GM12874 (cell line): ENCODE results near the gene GREM2.

Experiments
- TF ChIP-seq, protein P1 (sequence below): IDR thresholded peaks from 2 replicates; pipeline ENCODE4 v1.5.1; 2011; ENCODE audit warnings: low read depth, mild to moderate bottlenecking, control low read depth, low read length, moderate library complexity; ENCODE audit not compliant: insufficient read depth

Gene GREM2

DNA sequence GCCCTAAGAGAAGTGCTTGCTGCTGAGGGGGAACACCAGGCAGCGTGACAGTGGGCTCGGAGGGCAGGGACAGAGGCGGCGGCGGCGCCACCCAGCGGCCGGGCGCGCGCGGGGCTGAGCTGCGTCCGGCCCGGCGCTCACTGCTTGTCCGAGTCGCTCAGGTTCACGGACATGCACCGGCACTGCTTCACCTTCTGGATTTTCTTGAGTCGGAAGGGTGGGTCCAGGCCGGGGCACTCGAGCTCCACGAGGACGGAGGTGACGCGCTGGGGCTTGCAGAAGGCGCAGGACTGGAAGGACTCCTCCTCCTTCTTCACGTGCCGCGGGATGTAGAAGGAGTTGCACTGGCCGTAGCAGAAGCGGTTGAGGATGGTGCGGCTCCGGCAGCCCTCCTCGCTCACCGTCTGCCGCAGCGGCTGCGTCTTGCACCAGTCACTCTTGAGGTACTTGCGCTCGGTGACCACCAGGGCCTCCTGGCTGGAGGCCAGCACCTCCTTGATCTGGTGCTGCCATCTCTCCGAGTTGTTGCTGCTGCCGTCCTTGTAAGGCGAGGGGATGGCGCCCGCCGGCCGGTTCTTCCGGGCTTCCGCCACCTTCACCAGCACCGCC is 119.0 kb downstream of the GREM2 start:
- TF ChIP-seq, protein P1, sequence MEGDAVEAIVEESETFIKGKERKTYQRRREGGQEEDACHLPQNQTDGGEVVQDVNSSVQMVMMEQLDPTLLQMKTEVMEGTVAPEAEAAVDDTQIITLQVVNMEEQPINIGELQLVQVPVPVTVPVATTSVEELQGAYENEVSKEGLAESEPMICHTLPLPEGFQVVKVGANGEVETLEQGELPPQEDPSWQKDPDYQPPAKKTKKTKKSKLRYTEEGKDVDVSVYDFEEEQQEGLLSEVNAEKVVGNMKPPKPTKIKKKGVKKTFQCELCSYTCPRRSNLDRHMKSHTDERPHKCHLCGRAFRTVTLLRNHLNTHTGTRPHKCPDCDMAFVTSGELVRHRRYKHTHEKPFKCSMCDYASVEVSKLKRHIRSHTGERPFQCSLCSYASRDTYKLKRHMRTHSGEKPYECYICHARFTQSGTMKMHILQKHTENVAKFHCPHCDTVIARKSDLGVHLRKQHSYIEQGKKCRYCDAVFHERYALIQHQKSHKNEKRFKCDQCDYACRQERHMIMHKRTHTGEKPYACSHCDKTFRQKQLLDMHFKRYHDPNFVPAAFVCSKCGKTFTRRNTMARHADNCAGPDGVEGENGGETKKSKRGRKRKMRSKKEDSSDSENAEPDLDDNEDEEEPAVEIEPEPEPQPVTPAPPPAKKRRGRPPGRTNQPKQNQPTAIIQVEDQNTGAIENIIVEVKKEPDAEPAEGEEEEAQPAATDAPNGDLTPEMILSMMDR = no peak

DNA sequence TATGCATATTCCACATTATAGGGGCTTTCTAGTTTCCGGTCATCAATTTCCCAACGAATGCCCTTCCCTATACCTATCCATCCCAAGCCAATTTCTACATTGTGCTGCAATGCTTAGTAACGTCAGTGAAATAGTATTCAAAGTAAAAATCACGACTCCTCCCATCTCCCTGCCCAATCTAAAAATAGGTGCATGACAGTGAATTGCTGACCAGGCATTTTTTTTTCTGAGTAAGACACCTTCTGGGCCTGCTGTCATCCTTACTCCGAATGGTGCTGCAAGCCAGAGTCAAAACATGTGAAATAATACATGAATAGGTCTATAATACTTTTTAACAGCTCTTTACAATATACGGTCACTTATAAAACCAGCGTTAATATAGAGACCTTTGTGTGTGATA is 120.2 kb downstream of the GREM2 start:
- TF ChIP-seq, protein P1 = no peak

DNA sequence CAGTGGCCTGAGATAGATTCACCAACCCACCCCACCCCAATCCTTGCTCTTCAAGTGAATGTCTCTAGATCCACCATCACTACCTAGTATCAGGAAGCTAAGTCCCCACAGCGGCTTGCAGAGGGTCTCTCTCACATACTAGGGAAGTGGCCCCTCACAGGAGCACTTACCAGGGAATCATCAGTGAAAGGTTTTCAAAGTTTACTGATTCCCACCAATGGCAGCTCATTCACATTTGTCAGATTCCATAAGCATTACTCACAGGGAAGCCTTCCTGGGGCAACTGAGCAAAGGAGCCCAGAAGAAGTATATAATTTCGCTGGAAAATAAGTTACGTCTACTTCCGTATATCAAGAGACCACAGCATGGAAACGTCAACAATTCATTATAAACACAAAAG is 120.8 kb downstream of the GREM2 start:
- TF ChIP-seq, protein P1 = no peak

DNA sequence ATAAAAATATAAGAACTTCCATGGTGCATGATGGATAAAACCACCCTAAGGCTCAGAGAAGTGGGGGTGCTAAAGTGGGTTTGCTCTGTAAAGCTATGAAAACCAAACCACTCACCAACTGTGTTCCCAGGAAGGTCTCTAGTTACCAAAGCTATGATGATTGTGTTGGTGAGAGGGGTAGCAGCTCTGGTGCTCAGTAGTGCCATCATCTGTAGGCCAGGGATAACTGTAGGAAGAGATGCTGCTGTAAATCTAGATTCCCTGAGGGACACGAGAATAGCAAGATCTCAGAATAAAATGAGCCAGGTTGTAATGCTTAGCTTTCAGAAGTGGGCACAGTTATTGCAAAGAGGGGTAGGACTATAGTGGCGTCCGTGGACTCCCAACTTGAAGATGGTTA is 124.5 kb downstream of the GREM2 start:
- TF ChIP-seq, protein P1 = no peak

DNA sequence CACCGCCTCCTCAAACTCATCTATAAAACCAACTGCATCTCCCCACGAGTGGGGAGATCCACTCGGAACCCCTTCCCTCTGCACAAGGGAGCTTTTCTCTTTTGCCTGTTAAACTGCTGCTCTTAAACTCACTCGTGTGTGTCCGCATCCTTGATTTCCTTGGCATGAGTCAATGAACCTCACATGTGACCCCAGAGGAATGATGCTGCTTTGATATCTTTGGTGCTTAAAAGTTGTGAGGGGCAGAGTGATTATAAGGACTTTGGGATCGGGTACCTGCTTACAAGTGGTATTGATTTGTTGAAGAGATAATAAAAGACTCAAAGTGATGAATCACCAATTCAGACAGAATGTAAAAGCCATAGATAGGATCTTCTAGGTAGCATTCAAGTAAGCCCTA is 125.3 kb downstream of the GREM2 start:
- TF ChIP-seq, protein P1 = no peak

DNA sequence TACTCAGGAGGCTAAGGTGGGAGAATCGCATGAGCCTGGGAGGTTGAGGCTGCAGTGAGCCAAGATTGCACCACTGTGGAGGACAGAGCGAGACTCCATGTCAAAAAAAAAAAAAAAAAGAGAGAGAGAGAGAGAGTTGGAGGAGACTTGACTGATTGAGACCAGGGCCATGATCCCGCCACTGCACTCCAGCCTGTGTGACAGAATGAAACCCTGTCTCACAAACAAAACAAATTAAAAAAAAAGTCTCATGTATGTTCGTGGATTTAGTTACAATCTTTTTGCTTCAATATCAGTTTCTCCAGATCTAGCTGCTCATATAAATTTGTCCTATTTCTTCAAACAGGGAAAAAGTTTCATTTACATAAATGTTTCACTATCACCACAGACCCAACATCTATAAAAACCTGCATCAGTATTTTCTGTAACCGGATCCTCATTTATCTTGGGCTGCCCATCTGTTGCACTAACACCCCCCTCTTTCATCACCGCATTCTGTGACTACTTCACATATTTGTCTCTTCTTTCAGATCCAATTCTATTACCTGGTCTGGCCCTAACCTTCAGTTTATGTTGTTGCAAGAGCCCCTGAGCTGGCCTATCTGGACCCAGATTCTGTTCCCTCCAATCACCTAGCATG is 127.0 kb downstream of the GREM2 start:
- TF ChIP-seq, protein P1 = no peak

DNA sequence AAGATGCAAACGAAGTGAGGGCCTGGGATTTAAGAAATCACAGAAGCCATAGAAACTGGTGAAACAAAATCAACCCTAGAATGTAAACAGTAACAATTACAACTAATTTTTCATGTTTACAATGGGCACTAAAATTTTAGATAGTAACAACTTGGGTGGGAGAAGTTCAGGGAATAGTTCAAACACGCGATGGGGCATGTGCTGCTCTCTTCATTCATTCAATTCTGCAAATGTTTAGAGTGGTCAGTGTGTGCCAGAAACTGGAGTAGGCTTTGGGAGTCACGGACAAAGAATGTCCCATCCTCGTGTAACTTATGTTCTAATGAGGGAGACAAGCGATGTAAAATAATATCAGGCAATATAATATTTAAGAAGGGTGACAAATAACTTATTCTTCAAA is 133.4 kb downstream of the GREM2 start:
- TF ChIP-seq, protein P1 = no peak
